GM13976 (cell line): ENCODE results near the gene PIK3R1.
A peak's percentile ranks its signal among the peaks of the same experiment; 100 is the strongest.

ENCODE experiments used
- DNase-seq: peaks from one replicate; pipeline ENCODE4 v3.0.0; 2012; ENCODE audit warnings: low spot score
- in situ Hi-C: fragments of 300-500 bp; cut with MboI; formaldehyde crosslinking; loops from one replicate; pipeline ENCODE4 v1.12.0; 2022; ENCODE audit warnings: low sequenced_read_pairs, mixed read lengths, inconsistent platforms; ENCODE audit not compliant: unreplicated experiment
- TF ChIP-seq, protein P1 (sequence below): IDR thresholded peaks from 2 replicates; pipeline ENCODE4 v1.5.1; 2012; ENCODE audit warnings: borderline replicate concordance, mild to moderate bottlenecking; ENCODE audit not compliant: insufficient read depth; ENCODE audit errors: extremely low read depth, missing control alignments, control extremely low read depth

The PIK3R1 gene

DNA sequence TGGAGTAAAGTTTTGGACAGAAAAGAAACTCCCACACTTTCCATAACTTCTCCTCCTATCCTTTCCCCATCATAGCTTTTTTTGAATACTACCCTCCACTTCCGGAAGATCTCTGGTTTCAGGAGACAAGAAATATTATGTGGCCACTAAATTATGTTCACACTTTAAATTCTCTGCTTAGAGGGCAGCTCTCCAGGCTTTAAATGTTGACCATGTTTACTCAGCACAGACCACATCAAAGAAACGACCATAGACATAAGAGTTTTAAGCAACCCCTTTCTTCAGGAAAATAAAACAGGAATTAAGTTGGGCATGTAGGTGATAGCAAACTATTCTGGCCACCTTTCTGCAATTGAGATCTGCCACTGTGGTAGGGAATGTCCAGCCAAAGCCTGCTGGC, 97.8 kb downstream of the PIK3R1 start:
- DNase-seq: no peak
- TF ChIP-seq, protein P1, sequence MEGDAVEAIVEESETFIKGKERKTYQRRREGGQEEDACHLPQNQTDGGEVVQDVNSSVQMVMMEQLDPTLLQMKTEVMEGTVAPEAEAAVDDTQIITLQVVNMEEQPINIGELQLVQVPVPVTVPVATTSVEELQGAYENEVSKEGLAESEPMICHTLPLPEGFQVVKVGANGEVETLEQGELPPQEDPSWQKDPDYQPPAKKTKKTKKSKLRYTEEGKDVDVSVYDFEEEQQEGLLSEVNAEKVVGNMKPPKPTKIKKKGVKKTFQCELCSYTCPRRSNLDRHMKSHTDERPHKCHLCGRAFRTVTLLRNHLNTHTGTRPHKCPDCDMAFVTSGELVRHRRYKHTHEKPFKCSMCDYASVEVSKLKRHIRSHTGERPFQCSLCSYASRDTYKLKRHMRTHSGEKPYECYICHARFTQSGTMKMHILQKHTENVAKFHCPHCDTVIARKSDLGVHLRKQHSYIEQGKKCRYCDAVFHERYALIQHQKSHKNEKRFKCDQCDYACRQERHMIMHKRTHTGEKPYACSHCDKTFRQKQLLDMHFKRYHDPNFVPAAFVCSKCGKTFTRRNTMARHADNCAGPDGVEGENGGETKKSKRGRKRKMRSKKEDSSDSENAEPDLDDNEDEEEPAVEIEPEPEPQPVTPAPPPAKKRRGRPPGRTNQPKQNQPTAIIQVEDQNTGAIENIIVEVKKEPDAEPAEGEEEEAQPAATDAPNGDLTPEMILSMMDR: no peak
- in situ Hi-C loops: no loop called here

GRCh38 chr5:68314465-68314864, 98.9 kb downstream of the PIK3R1 start:
- TF ChIP-seq, protein P1: no peak

GRCh38 chr5:68315679-68316271, 100.2 kb downstream of the PIK3R1 start:
- DNase-seq: peak; percentile 75
- in situ Hi-C loops: no loop called here

More at GRCh38 chr5:68314465-68314864, 98.9 kb downstream of the PIK3R1 start:
- in situ Hi-C loops: no loop called here
- DNase-seq: no peak

GRCh38 chr5:68316469-68316868, 100.9 kb downstream of the PIK3R1 start:
- DNase-seq: no peak
- TF ChIP-seq, protein P1: no peak
- in situ Hi-C loops: no loop called here

More at GRCh38 chr5:68315679-68316271, 100.2 kb downstream of the PIK3R1 start:
- TF ChIP-seq, protein P1: no peak

DNA sequence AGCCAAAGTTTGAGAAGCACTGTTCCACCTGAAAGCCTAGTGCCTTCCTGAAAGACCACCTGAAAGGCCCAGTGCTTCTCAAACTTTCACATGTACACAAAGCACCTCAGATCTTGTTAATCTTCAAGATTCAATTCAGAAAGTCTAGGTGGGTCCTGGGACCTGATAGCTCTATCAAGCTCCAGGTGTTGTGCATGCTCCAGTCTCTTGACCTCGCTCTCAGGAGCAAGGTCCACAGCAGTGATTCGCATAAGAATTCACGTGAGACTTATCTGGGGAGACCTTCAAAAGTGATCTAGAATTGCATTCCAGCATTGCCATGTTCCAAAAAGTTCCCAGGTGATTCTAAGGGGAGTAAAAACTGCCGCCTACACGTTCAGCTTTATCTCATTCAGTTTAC, 102.1 kb downstream of the PIK3R1 start:
- TF ChIP-seq, protein P1: no peak
- in situ Hi-C loops: no loop called here
- DNase-seq: no peak

DNA sequence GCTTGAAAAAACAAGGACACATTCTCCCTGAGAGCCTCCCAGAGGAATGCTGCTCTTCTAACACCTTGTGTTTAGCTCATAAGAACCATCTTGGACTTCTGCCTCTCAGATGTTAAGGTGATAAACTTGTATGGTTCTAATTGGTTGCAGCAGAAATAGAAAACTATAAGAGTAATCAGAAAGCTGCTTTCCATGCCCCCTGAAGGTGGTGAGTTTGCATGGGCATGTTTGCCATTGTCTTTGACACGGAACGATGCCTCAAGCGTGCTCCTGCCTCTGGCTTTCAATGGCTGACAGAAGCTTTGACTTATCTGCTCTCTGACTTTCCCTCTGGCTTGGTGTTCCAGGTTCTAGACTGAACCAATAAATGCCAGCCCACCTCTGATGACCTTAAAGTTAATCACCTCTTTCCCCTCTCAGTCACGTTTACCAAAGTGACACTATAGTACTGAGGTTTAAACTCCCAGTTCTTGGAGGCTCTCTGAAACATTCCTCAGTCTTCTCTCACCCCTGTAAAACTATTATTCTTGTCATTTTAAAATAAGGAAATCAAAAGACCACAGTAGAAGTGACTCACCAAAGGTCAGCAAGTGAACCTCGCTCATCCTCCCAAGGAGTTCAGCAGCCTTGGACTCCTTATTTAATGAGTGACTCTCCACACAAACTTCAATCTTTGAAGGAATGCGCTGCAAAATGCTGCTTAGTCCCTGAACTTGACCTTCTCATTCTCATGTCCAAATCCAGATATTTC, 103.6 kb downstream of the PIK3R1 start:
- TF ChIP-seq, protein P1: no peak
- in situ Hi-C loops: no loop called here
- no peak for DNase-seq
